Colonic mucosa (tissue), 4 donors: ENCODE measurements around the gene GPC1. TPM values are rescaled to one million over a fixed set of nuclear protein-coding genes. Genes with fewer than 3 reads are reported as not detected.

Experiments
- DNase-seq: peaks from one replicate; pipeline ENCODE4 v3.0.0-alpha.2; 2020
- H3K27ac ChIP-seq: fragments of 200-600 bp; one replicate; pipeline ENCODE4 v1.8.0; 2021
- H3K27me3 ChIP-seq: fragments of 200-600 bp; one replicate; pipeline ENCODE4 v1.8.0; 2021
- H3K36me3 ChIP-seq: fragments of 200-600 bp; one replicate; pipeline ENCODE4 v1.8.0; 2021
- H3K4me1 ChIP-seq: fragments of 200-600 bp; one replicate; pipeline ENCODE4 v1.8.0; 2021; ENCODE audit warnings: mild to moderate bottlenecking
- H3K4me3 ChIP-seq: fragments of 200-600 bp; one replicate; pipeline ENCODE4 v1.8.0; 2021
- H3K9ac ChIP-seq, 2 donors: one replicate each; pipeline ENCODE4 v1.7.0; 2013; ENCODE audit warnings: control low read depth in 2 of 2, low read depth in 2 of 2, low read length in 2 of 2
- H3K9me3 ChIP-seq: fragments of 200-600 bp; one replicate; pipeline ENCODE4 v1.8.0; 2021
- CTCF ChIP-seq: fragments of 200-600 bp; IDR thresholded peaks from one replicate; pipeline ENCODE4 v1.8.0; 2022; ENCODE audit warnings: antibody characterized with exemption, mild to moderate bottlenecking
- intact Hi-C: fragments of 100-400 bp; cut with DNase I; formaldehyde crosslinking; loops from one replicate; pipeline ENCODE4 v1.14.1; 2022
- total RNA-seq, 2 donors: library from RNA; stranded (reverse); fragmentation: NEBNext Ultra II Directional in 1 of 2; extraction: Animal tissue kit (Norgen Biotek cat#: 25700) in 1 of 2; gene quantifications; one replicate each; pipeline ENCODE4 v1.2.1, GENCODE V29; 2021
- donor health status: healthy.
- donor health status: DM: no; HTN: no; CAD: no.
- donor health status: DM: no; HTN: no; CAD: no.

GPC1 gene
- total RNA-seq, 2 donors from 2014 or later, result 19.0 to 23.1 TPM

GRCh38 chr2:240388471-240389301, 46.8 kb upstream of the GPC1 start:
- Histone ChIP-seq H3K27ac (no peak overlapping the region), H3K9me3 (no peaks in the 10 kb centered on the region), H3K4me1 (no peaks in the 10 kb centered on the region), H3K9ac (no peak overlapping the region), H3K4me3 (no peak overlapping the region), H3K27me3 (no peaks in the 10 kb centered on the region), H3K36me3 (no peaks in the 10 kb centered on the region)
- TF ChIP-seq CTCF, result no peak
- intact Hi-C loops, result no loop called here
- no peak for DNase-seq

- no peak overlapping the region for H3K9ac ChIP-seq
- no peak overlapping the region for H3K27ac ChIP-seq
- no peaks in the 10 kb centered on the region for H3K27me3 ChIP-seq
- H3K36me3 ChIP-seq, result no peaks in the 10 kb centered on the region
- no peak for DNase-seq
- no peak overlapping the region for H3K4me3 ChIP-seq
- intact Hi-C loops, result no loop called here
- H3K9me3 ChIP-seq, result no peaks in the 10 kb centered on the region
- TF ChIP-seq CTCF, result no peak
- no peaks in the 10 kb centered on the region for H3K4me1 ChIP-seq
Observed at GRCh38 chr2:240389302-240389805, 46.1 kb upstream of the GPC1 start.

GRCh38 chr2:240390091-240391073, 45.1 kb upstream of the GPC1 start:
- no peak for TF ChIP-seq CTCF
- Histone ChIP-seq H3K27ac (no peak overlapping the region), H3K4me3 (no peak overlapping the region), H3K4me1 (no peaks in the 10 kb centered on the region), H3K9ac (no peak overlapping the region), H3K36me3 (no peaks in the 10 kb centered on the region), H3K27me3 (no peaks in the 10 kb centered on the region), H3K9me3 (no peaks in the 10 kb centered on the region)
- no peak for DNase-seq
- intact Hi-C loops, result no loop called here

GRCh38 chr2:240391111-240392051, 44.1 kb upstream of the GPC1 start:
- no peak for TF ChIP-seq CTCF
- H3K36me3 ChIP-seq, result no peaks in the 10 kb centered on the region
- H3K4me3 ChIP-seq, result no peak overlapping the region
- H3K9me3 ChIP-seq, result no peaks in the 10 kb centered on the region
- no peak for DNase-seq
- intact Hi-C loops, result no loop called here
- no peaks in the 10 kb centered on the region for H3K27me3 ChIP-seq
- H3K27ac ChIP-seq, result no peak overlapping the region
- no peaks in the 10 kb centered on the region for H3K4me1 ChIP-seq
- H3K9ac ChIP-seq, result no peak overlapping the region
